ENCODE measurements around the gene C6orf15. TPM values are rescaled to one million over a fixed set of nuclear protein-coding genes. Genes with fewer than 3 reads are reported as not detected.

Gene C6orf15
- total RNA-seq, 1 donor, result not detected

DNA sequence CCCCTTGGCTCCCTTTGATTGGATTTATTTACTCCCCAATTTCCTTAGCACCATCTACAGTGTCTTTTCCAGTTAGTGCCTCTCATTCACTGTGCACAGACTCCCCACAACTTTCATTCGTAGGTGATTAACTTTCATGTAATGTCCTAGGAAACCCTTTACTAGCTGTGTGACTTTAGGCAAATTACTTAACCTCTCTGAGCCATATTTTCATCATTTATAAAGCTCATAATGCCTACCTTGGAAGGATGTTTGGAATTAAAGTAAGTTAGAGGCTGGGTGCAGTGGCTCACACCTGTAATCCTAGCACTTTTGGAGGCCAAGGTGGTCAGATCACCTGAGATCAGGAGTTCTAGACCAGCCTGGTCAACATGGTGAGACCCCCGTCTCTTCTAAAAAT lies 20.1 kb downstream of the C6orf15 start:
- Histone ChIP-seq H2AFZ (ENCODE audit: low read length) (no peak overlapping the region), H3K36me3 (ENCODE audit: insufficient read depth, low read length) (no peaks in the 10 kb centered on the region), H3K4me2 (ENCODE audit: insufficient read depth, low read length) (no peak overlapping the region), H4K20me1 (ENCODE audit: insufficient read depth, low read length) (no peaks in the 10 kb centered on the region), H3K27ac (ENCODE audit: low read depth, low read length) (no peak overlapping the region), H3K79me2 (ENCODE audit: insufficient read depth, low read length) (no peaks in the 10 kb centered on the region), H3K27me3 (ENCODE audit: insufficient read depth, low read length) (no peaks in the 10 kb centered on the region), H3K9me3 (ENCODE audit: low read depth, low read length) (no peaks in the 10 kb centered on the region), H3K4me1 (ENCODE audit: insufficient read depth, low read length) (peaks cover 2% of the 10 kb centered on the region), H3K4me3 (ENCODE audit: insufficient read depth, low read length) (no peak overlapping the region)
- TF ChIP-seq, protein P1, sequence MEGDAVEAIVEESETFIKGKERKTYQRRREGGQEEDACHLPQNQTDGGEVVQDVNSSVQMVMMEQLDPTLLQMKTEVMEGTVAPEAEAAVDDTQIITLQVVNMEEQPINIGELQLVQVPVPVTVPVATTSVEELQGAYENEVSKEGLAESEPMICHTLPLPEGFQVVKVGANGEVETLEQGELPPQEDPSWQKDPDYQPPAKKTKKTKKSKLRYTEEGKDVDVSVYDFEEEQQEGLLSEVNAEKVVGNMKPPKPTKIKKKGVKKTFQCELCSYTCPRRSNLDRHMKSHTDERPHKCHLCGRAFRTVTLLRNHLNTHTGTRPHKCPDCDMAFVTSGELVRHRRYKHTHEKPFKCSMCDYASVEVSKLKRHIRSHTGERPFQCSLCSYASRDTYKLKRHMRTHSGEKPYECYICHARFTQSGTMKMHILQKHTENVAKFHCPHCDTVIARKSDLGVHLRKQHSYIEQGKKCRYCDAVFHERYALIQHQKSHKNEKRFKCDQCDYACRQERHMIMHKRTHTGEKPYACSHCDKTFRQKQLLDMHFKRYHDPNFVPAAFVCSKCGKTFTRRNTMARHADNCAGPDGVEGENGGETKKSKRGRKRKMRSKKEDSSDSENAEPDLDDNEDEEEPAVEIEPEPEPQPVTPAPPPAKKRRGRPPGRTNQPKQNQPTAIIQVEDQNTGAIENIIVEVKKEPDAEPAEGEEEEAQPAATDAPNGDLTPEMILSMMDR (IDR thresholded peaks at IDR 0.05; ENCODE audit: extremely low read depth, low read depth, low read length), result no peak
- no peak for DNase-seq (ENCODE audit: insufficient read length, low spot score, missing footprints)

DNA sequence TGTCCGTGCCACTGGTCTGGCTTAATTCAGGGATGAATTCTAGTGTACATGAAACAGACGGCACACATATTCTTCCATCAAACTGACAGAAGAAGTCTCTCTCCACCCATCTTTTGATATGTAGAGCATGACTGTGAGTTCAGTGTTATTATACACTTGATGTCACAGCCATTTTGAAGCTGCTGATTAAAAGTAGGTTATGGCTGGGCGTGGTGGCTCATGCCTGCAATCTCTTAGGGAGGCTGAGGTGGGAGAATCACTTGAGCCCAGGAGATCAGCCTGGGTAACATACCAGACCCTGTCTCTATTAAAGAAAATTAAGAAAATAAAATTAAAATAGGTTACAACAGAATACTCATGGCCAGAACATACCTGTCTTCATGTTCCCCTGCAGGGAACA lies 20.7 kb downstream of the C6orf15 start:
- Histone ChIP-seq H3K27me3 (ENCODE audit: insufficient read depth, low read length) (no peaks in the 10 kb centered on the region), H3K4me1 (ENCODE audit: insufficient read depth, low read length) (peaks cover 8% of the 10 kb centered on the region), H3K4me2 (ENCODE audit: insufficient read depth, low read length) (no peak overlapping the region), H3K79me2 (ENCODE audit: insufficient read depth, low read length) (no peaks in the 10 kb centered on the region), H2AFZ (ENCODE audit: low read length) (no peak overlapping the region), H3K9me3 (ENCODE audit: low read depth, low read length) (no peaks in the 10 kb centered on the region), H3K4me3 (ENCODE audit: insufficient read depth, low read length) (no peak overlapping the region), H4K20me1 (ENCODE audit: insufficient read depth, low read length) (no peaks in the 10 kb centered on the region), H3K36me3 (ENCODE audit: insufficient read depth, low read length) (no peaks in the 10 kb centered on the region), H3K27ac (ENCODE audit: low read depth, low read length) (no peak overlapping the region)
- TF ChIP-seq, protein P1 (IDR thresholded peaks at IDR 0.05; ENCODE audit: extremely low read depth, low read depth, low read length), result no peak
- DNase-seq (ENCODE audit: insufficient read length, low spot score, missing footprints), result no peak

DNA sequence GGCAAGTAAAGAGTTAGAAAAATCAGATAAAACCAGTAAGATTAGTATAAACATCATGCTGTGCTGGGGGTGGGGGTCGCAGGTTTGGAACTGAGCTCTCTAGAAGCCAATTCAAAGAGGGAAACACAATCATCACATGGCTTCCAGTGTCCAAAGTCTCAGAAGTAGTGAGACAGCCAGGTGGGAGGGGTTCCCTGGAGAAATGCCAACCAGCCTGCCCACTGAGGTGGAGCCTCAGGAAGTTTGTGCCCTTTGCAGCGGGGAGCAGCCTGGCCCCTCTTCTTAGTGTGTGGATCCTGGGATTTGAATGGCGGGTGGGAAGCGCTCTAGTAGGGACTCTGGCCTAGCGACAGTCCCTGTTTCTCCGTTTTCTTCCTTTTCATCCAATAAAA lies 21.4 kb downstream of the C6orf15 start:
- Histone ChIP-seq H3K27ac (ENCODE audit: low read depth, low read length) (no peak overlapping the region), H3K4me3 (ENCODE audit: insufficient read depth, low read length) (no peak overlapping the region), H3K27me3 (ENCODE audit: insufficient read depth, low read length) (no peaks in the 10 kb centered on the region), H3K36me3 (ENCODE audit: insufficient read depth, low read length) (no peaks in the 10 kb centered on the region), H3K79me2 (ENCODE audit: insufficient read depth, low read length) (no peaks in the 10 kb centered on the region), H3K9me3 (ENCODE audit: low read depth, low read length) (no peaks in the 10 kb centered on the region), H3K4me2 (ENCODE audit: insufficient read depth, low read length) (no peak overlapping the region), H3K4me1 (ENCODE audit: insufficient read depth, low read length) (peaks cover 15% of the 10 kb centered on the region), H4K20me1 (ENCODE audit: insufficient read depth, low read length) (no peaks in the 10 kb centered on the region), H2AFZ (ENCODE audit: low read length) (no peak overlapping the region)
- no peak for DNase-seq (ENCODE audit: insufficient read length, low spot score, missing footprints)
- TF ChIP-seq, protein P1 (IDR thresholded peaks at IDR 0.05; ENCODE audit: extremely low read depth, low read depth, low read length), result no peak

DNA sequence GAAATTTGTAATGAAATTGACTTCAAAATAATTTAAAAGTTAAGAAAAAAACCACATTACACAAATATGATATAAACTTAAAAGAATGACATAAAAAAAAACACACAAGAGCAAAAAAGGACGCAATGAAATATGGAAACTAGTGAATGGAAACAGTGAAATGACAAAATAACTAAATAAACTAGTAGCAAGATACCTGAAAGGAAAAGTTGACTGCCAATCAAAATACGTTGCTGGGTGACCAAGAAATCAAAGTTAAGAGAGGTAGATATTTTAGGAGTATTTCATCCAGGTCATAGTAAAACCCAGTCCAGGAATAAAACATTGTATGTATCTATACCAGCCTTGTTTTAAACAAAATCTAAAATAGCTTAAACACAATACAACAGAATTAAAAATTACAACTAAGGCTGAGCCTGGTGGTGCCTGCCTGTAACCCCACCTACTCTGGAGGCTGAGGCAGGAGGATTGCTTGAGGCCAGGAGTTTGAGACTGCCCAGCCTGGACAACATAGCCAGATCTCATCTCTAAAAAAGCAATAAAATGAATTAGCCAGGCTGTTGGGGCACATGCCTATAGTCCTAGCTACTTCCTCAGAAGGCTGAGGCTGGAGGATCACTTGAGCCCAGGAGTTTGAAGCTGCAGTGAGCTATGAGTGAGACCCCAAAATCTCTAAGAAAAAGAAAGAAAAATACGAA lies 22.0 kb downstream of the C6orf15 start:
- no peak for DNase-seq (ENCODE audit: insufficient read length, low spot score, missing footprints)
- TF ChIP-seq, protein P1 (IDR thresholded peaks at IDR 0.05; ENCODE audit: extremely low read depth, low read depth, low read length), result no peak
- no peak overlapping the region for H3K4me3 ChIP-seq (ENCODE audit: insufficient read depth, low read length)
- H3K4me1 ChIP-seq (ENCODE audit: insufficient read depth, low read length), result peaks cover 15% of the 10 kb centered on the region
- H3K27me3 ChIP-seq (ENCODE audit: insufficient read depth, low read length), result no peaks in the 10 kb centered on the region
- H3K9me3 ChIP-seq (ENCODE audit: low read depth, low read length), result no peaks in the 10 kb centered on the region
- no peaks in the 10 kb centered on the region for H3K36me3 ChIP-seq (ENCODE audit: insufficient read depth, low read length)
- no peaks in the 10 kb centered on the region for H3K79me2 ChIP-seq (ENCODE audit: insufficient read depth, low read length)
- H2AFZ ChIP-seq (ENCODE audit: low read length), result no peak overlapping the region
- H4K20me1 ChIP-seq (ENCODE audit: insufficient read depth, low read length), result no peaks in the 10 kb centered on the region
- no peak overlapping the region for H3K27ac ChIP-seq (ENCODE audit: low read depth, low read length)
- H3K4me2 ChIP-seq (ENCODE audit: insufficient read depth, low read length), result no peak overlapping the region
